Measurements from ENCODE around the gene CCR4. TPM values are rescaled to one million over a fixed set of nuclear protein-coding genes. Genes with fewer than 3 reads are reported as not detected.

The CCR4 gene
- polyA plus RNA-seq, 2 of the 4 experiments (the other 2 are of a cell fraction): not detected

DNA sequence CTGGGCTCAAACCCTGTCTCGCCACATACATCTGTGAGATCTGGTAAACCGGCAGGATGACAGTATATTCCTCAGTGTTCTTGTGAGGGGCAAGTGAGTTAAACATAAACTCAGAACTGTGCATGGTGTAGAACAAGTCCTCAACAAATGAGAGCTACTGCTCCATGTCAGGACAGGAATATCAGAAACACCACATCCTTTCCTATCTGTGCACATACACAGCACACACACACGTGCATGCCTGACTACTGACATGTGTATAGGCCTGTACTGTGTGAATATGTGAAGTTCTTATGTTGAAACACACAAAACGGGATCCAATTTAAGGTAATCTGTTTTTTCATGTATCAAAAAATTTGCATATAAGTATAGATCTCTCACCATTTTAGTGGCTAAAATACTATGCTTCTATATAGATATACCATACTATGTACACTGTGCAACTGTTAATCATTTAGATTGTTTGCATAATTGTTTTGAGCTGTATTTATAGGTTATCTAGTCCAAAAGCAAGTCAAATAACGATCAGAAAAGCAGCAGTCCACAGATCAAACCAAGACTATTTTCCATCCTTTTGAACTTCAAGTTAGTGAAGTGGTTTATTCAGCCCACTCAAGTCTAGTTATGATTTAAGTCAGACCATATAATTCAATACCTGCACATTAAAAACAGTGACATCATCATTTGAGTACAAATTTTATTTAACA, 44.8 kb downstream of the CCR4 start (continued):
- TF ChIP-seq ZC3H11A (IDR thresholded peaks at IDR 0.05) (no peak), RFX5 (IDR thresholded peaks at IDR 0.05) (no peak), PHF8 (IDR thresholded peaks at IDR 0.05; ENCODE audit: borderline replicate concordance, low read depth) (no peak), RCOR1 (IDR thresholded peaks at IDR 0.05; ENCODE audit: low read depth, low read length) (no peak), HOXB13 (CRISPR knock-in tag; IDR thresholded peaks at IDR 0.05; ENCODE audit: low read depth) (no peak)
- TF ChIP-seq, protein P1, sequence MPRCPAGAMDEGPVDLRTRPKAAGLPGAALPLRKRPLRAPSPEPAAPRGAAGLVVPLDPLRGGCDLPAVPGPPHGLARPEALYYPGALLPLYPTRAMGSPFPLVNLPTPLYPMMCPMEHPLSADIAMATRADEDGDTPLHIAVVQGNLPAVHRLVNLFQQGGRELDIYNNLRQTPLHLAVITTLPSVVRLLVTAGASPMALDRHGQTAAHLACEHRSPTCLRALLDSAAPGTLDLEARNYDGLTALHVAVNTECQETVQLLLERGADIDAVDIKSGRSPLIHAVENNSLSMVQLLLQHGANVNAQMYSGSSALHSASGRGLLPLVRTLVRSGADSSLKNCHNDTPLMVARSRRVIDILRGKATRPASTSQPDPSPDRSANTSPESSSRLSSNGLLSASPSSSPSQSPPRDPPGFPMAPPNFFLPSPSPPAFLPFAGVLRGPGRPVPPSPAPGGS (IDR thresholded peaks at IDR 0.05): no peak

DNA sequence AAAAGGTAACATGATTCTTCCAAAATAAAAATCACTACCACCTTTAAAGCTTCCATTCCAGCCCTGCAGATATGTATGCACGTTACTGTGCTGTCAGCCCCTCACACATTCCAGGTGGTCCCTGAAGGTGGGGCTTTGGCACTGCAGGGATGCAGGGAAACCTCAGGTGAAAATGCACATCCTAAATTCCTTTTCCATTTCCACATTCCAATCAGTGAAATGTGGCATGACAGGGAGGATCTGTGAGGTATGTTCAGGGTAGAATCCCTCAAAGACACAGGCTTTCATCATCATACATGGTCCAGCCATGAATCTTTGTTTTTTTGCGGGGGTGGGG, 45.3 kb downstream of the CCR4 start:
- H3K4me2 ChIP-seq: no peak overlapping the region
- H3K9me3 ChIP-seq: no peaks in the 10 kb centered on the region
- H3K4me1 ChIP-seq: no peaks in the 10 kb centered on the region
- no peak overlapping the region for H3K27ac ChIP-seq
- no peak for DNase-seq (ENCODE audit: low read depth in 1 of 2, low spot score in 1 of 2)
- ChIA-PET CTCF (interaction anchor here (1.1 kb wide), 1 partner anchor 12 kb away, joined by 4 read pairs; no protein-coding TSS in a partner anchor), POLR2A (no interaction called here)
- ATAC-seq: no peak
- no peak for FAIRE-seq
- H3K4me3 ChIP-seq: no peak overlapping the region
- TF ChIP-seq HDAC2 (IDR thresholded peaks at IDR 0.05): no peak
- TF ChIP-seq USF2 (IDR thresholded peaks at IDR 0.05): no peak
- TF ChIP-seq NFE2L2 (conservative IDR thresholded peaks at IDR 0.05; ENCODE audit: low read length): no peak
- TF ChIP-seq KDM5A (IDR thresholded peaks at IDR 0.05): no peak
- TF ChIP-seq TFCP2L1 (CRISPR knock-in tag; IDR thresholded peaks at IDR 0.05): no peak
- TF ChIP-seq ESRRA (IDR thresholded peaks at IDR 0.05; ENCODE audit: borderline replicate concordance, low read length): no peak
- no peak for TF ChIP-seq CHD2 (IDR thresholded peaks at IDR 0.05; ENCODE audit: low read length, partially characterized antibody)
- TF ChIP-seq CBX8 (IDR thresholded peaks at IDR 0.05): no peak
- no peak for TF ChIP-seq RFX5 (IDR thresholded peaks at IDR 0.05)
- TF ChIP-seq MYC (IDR thresholded peaks at IDR 0.05; ENCODE audit: borderline replicate concordance, low read length): no peak
- TF ChIP-seq POLR2A (IDR thresholded peaks at IDR 0.05; ENCODE audit: low read length): no peak
- no peak for TF ChIP-seq POLR2AphosphoS2 (conservative IDR thresholded peaks at IDR 0.05; ENCODE audit: low read length)
- no peak for TF ChIP-seq HOXB5 (CRISPR knock-in tag; IDR thresholded peaks at IDR 0.05)
- TF ChIP-seq NPAS2 (CRISPR knock-in tag; IDR thresholded peaks at IDR 0.05; ENCODE audit: borderline replicate concordance): no peak
- TF ChIP-seq PBX3 (IDR thresholded peaks at IDR 0.05): no peak
- TF ChIP-seq GATA3 (IDR thresholded peaks at IDR 0.05; ENCODE audit: borderline replicate concordance): no peak
- TF ChIP-seq FOXS1 (CRISPR knock-in tag; IDR thresholded peaks at IDR 0.05): no peak
- no peak for TF ChIP-seq NR3C1 (IDR thresholded peaks at IDR 0.05)
- TF ChIP-seq HOXB13 (CRISPR knock-in tag; IDR thresholded peaks at IDR 0.05; ENCODE audit: low read depth): no peak
- 68% methylated on average over 2 of the region's 2 CpGs for WGBS (ENCODE audit: missing lambda C conversion rate)

DNA sequence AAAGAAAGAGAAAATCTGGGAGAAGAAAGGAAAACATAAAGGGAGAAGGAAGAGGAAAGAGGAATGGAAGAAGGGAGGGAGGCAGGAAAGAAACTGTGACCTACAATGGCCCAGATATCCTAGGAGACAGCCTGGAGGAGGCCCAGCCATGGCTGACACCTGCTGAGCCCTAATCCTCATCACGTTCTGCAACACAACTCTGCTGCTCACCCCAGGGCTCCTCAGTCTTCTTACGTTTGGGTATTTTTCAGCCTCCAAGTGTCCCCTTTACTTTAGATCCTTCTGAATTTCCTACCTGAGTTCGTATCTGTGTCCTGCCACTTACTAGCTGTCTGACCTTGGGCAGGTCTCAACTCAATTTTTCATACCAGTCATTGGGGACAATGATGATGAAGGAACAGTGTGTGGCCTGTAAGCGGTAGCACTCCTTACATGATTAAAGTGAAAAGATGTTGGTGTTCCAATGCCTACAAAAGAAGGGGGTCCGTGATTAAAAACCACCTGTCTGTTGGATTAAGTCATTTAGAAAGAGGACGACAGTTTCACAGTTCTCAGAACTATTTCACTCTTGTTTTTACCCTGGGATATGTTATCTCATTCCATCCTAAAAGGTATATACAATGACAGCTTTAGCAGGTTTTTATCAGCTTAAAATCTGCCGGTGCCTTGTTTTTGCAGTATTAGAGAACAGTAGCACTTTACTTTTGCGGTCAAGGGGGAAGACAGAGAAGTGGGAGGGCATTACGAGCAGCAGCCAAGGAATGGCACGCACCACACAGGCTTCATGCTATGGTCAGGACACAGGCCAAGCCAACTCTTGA, 47.4 kb downstream of the CCR4 start:
- Histone ChIP-seq H3K4me3 (no peak overlapping the region), H3K27ac (no peak overlapping the region), H3K9me3 (no peaks in the 10 kb centered on the region), H3K4me1 (no peaks in the 10 kb centered on the region), H3K4me2 (no peak overlapping the region)
- DNase-seq (ENCODE audit: low read depth in 1 of 2, low spot score in 1 of 2): no peak
- ChIA-PET CTCF (interaction anchor here (0.6 to 1.2 kb wide), 2 partner anchors 32 to 75 kb away, joined by 3 to 5 read pairs; no protein-coding TSS in a partner anchor), POLR2A (no interaction called here)
- TF ChIP-seq EHMT2 (IDR thresholded peaks at IDR 0.05; ENCODE audit: low read depth) (no peak), ZC3H11A (IDR thresholded peaks at IDR 0.05) (no peak), RARB (CRISPR knock-in tag; IDR thresholded peaks at IDR 0.05) (no peak), HEYL (CRISPR knock-in tag; IDR thresholded peaks at IDR 0.05) (no peak)
- FAIRE-seq: no peak
- no peak for ATAC-seq
- 89% methylated on average over 10 of the region's 10 CpGs for WGBS (ENCODE audit: missing lambda C conversion rate)
